ENCODE results near the gene AGAP2. TPM values are rescaled to one million over a fixed set of nuclear protein-coding genes. Genes with fewer than 3 reads are reported as not detected.

Gene AGAP2
- total RNA-seq: under 0.01 and 0.39 TPM in 2 replicates

DNA sequence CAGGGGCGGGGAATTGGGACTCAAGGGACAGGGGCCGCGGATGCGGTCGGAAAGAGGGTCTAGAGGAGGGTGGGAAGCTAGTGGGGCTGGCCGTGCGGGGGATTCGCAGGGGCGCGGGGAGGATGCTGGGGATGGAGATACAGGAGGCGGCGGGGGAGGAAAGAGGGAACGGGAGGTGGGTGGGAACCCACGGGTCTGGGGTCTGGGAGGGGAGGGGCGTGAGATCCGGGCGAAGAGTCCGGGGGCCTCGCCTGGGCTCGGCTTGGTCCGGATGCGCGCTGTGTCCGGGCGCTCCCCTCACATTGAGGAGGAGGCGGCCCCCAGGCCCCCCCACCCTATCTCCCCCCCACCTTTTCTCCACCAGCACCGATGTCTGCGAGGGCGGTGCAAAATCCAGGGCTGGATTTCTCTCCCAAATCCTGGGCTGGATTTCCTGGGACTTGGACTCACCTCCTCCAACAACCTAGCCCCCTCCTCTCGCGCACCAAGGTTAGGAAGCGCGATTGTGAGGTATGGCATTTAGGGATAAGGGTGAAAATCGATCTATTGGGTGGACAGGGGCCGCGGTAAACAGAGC lies at the start of gene AGAP2:
TSS of gene AGAP2 (minus strand) at position 82 of the 577 bp plus-strand sequence. CDS start 496 bp downstream, outside the sequence.

DNA sequence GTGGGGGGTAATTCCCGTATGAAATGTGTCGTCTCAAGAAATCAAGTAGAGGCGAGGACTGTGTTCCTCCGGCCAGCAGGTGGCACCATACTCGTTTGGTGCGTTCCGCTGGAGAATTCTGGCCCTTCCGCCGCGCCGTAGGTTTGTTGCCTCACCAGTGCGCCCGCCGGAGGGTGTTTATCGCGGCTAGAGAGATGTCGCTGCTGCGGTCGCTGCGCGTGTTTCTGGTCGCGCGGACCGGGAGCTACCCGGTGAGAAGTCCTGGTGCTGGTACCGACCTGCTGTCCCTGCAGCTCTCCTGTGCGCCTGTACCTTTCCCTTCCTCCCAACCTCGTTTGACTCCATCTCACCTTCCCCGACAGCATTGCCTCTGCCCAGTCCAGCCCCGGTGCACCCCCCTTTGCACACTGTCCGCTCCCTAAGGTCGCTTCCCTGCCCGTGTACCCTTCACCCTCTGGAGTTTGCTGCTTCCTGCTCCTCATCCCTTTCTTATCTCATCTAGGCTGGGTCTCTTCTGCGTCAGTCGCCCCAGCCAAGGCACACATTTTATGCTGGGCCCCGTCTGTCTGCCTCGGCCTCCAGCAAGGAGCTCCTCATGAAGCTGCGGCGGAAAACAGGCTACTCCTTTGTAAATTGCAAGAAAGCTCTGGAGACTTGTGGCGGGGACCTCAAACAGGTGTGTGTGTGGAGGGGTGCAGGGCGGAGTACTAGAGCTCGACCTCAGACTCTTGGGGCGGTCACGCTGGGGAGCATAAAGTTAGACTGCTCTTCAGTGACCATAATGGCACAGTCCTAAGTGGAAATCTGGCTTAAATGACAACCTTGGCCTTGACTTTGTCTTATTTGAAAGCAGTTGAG lies 44.3 kb upstream of the AGAP2 start, which contains the start of gene TSFM:
TSS of gene TSFM (plus strand) at position 180 of the 858 bp plus-strand sequence. CDS start at position 195, 15 bp downstream.

DNA sequence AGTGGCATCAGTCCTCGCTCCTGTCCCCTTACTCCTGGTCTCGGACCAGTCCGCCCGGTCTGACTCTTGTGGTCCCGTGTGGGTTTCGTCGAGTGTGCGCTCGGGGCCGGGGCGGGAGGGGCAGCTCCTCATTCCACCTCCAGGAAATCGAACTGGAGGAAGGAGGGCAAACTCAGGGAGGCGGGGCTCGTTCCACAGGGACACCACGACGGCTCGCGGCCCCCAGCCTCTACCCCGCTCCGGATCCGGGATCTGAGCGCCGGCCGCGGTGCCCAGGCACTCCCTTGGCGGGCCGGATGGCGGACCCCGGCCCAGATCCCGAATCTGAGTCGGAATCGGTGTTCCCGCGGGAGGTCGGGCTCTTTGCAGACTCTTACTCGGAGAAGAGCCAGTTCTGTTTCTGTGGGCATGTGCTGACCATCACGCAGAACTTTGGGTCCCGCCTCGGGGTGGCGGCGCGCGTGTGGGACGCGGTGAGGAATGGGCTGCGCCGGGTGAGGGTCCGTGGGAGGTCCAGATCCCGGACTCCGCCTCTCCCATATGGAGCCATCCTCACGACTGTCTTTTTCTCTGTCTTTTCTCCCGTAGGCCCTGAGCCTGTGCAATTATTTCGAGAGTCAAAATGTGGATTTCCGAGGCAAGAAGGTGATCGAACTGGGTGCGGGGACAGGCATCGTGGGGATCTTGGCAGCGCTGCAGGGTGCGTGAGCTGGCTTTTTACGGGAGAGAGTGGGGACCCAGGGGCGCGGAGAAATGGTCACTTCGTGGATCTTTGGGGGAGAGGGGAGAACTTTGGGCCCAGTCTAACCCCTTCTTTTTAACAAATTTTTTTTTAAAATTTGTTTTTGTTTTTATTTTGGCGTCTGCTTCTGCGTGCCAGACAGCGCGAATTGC lies 34.1 kb upstream of the AGAP2 start, which contains the start of gene EEF1AKMT3:
TSS of gene EEF1AKMT3 (plus strand) at position 186 of the 894 bp plus-strand sequence. CDS start at position 297, 111 bp downstream.

GRCh38 chr12:57771873-57772428 lies 33.4 kb upstream of the AGAP2 start, which contains the start of gene METTL1:
Gene METTL1, minus strand, starts transcription at chr12:57772105. Its CDS starts 22 bp downstream, at chr12:57772083.

DNA sequence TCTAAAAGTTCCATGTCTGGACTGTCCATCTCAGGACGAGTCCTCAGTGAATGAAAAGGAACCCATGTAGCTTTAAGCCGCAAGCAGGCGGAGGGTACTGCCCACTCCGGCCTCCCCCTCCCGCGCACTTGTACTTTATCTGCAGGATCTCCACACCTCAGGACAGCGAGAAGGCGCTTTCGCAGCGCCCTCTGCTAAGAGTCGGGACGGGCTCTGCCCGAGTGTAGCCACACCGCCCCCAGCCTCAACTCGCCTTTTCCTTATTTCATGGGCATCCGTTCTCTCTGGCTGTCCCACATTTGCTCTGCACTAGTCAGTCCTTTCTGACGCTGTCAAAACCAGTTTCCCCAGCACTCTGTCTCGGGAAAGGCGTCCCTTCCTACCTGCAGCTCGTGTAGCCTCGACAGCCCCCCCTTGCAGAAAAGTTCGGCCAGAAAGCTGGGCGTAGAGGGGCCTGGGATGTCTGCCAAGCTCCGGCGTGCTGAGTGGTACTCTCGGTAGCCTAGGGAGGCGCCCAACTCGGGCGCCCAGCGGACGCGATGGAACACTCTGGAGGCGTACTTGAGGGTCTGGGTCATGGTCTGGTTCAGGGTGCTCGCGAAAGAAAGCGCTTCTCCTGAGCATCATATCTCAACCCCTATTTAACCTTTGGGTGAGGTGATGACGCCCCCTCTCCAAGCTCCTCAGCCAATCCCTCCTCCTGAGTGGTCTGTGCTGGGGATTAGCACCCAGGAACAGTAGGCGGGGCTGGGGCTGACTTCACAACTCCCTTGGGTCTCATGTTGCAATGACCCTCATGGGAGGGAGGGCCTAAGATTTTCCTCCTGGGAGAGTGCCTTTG lies 28.1 kb upstream of the AGAP2 start, which contains the start of gene CYP27B1:
TSS of gene CYP27B1 (minus strand) at position 615 of the 841 bp plus-strand sequence. CDS start at position 578, 37 bp downstream.

DNA sequence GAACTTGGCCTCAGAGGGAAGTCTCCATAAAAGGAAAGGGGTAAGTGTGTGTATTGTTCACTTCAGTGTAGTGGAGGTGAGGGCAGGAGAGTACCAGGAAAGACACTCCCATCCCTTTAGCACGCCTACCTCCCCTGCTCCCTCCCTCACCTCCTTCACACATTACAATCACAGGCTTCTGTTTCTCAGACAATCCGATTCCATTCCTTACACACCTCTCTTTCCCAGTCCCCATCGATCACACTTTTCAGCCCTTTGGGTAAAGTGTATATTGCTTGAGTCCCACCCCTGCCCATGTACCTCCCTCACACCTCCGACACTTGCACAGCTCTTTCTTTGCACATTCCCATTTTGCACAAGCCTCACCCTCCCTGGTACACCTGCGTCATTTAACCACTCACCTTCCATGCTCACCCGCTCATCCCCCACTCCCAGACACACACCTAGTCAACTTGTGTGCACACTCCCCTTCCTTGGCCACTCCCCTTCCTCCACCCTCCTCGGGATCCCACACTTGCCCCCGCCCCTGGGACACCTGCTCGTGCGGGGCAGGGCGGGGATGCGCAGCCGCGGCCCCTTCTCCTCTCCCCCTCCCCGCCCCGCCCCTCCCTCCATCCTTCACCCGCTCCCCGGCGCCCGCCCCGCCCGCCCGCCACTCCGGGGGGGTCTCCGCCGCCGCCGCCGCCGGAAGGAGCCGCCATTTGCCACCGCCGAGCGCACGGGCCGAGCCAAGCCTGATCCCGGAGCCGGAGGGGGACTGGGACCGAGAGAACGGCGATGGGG lies 16.1 kb upstream of the AGAP2 start, which contains the start of gene MARCHF9:
TSS of gene MARCHF9 (plus strand) at position 693 of the 783 bp plus-strand sequence. CDS start 426 bp downstream, outside the sequence.

GRCh38 chr12:57751788-57752667 lies 13.5 kb upstream of the AGAP2 start, which contains the start of gene CDK4:
Gene CDK4, minus strand, starts transcription at chr12:57752310. Its CDS starts 593 bp downstream, at chr12:57751717.

DNA sequence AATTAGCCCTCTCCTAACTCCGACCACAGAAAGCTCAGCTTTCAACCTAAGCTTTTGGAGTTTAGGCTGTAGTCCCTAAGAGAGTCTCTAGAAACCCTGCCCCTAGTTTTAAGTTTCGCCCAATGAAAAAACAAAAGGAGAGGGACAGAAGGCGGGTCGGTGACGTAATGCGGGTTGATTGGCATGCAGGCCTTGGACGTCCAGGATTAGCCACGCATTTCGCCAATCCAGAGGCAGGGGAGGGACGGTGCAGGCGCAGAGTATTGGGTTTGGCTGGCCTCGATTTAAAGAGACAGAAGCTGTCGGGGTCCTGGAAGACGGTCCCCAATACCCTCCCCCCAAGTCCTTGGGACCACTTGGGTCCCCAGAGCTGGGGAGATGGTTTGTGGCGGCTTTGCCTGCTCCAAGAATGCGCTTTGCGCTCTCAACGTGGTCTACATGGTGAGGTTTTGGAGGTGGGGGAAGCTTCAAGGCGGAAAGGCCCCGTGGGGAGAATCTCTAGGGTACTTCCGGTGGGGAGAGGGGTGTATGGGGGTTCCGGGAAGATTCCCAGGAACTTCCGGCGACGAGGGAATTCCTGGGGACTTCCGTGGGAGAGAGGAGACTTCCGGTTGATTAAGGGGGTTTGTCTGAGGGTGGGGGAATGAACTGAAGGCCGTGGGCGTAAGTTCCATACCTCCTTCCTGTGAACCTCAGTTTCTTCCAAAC lies 6.4 kb upstream of the AGAP2 start, which contains the start of gene TSPAN31:
TSS of gene TSPAN31 (plus strand) at position 263 of the 708 bp plus-strand sequence. CDS start at position 379, 116 bp downstream.

GRCh38 chr12:57693659-57694458 lies 44.7 kb downstream of the AGAP2 start, which contains the start of gene OS9:
Gene OS9, plus strand, starts transcription at chr12:57694132. Its CDS starts 30 bp downstream, at chr12:57694162.

Other genes with a start within 250 kb of the AGAP2 start
- 16.6 and 19.1 TPM in 2 replicates for gene DDIT3, start 218.2 kb downstream of the AGAP2 start, total RNA-seq
- gene MBD6, start 215.9 kb downstream of the AGAP2 start, total RNA-seq: 2.9 and 5.7 TPM in 2 replicates
- 89.3 and 95.6 TPM in 2 replicates for gene DCTN2, start 191.6 kb downstream of the AGAP2 start, total RNA-seq
- under 0.01 and 0.20 TPM in 2 replicates for gene KIF5A, start 188.7 kb downstream of the AGAP2 start, total RNA-seq
- gene PIP4K2C, start 147.6 kb downstream of the AGAP2 start, total RNA-seq: 1.8 and 2.6 TPM in 2 replicates
- gene DTX3, start 133.9 kb downstream of the AGAP2 start, total RNA-seq: 0.78 and 3.7 TPM in 2 replicates
- gene ARHGEF25, start 127.3 kb downstream of the AGAP2 start, total RNA-seq: 0.98 and 4.0 TPM in 2 replicates
- gene B4GALNT1, start 105.5 kb downstream of the AGAP2 start, total RNA-seq: under 0.01 and 0.20 TPM in 2 replicates
- 80.9 and 99.9 TPM in 2 replicates for gene OS9, start 44.6 kb downstream of the AGAP2 start, total RNA-seq
- 23.3 and 28.3 TPM in 2 replicates for gene TSPAN31, start 6.3 kb upstream of the AGAP2 start, total RNA-seq
- 238 and 247 TPM in 2 replicates for gene CDK4, start 13.6 kb upstream of the AGAP2 start, total RNA-seq
- 1.2 and 1.8 TPM in 2 replicates for gene MARCHF9, start 16.4 kb upstream of the AGAP2 start, total RNA-seq
- gene CYP27B1, start 28.3 kb upstream of the AGAP2 start, total RNA-seq: 0.39 and 1.1 TPM in 2 replicates
- gene METTL1, start 33.4 kb upstream of the AGAP2 start, total RNA-seq: 8.1 and 8.2 TPM in 2 replicates
- gene EEF1AKMT3, start 33.9 kb upstream of the AGAP2 start, total RNA-seq: 6.6 and 9.4 TPM in 2 replicates
- gene TSFM, start 44.0 kb upstream of the AGAP2 start, total RNA-seq: 16.6 and 27.2 TPM in 2 replicates
- gene AVIL, start 80.0 kb upstream of the AGAP2 start, total RNA-seq: 1.8 and 3.7 TPM in 2 replicates
- gene CTDSP2, start 108.0 kb upstream of the AGAP2 start, total RNA-seq: 62.6 and 79.7 TPM in 2 replicates
- 5.3 and 10.3 TPM in 2 replicates for gene ATP23, start 202.8 kb upstream of the AGAP2 start, total RNA-seq